ENCODE data around the gene ITGA7.

- TF ChIP-seq CTCF (IDR thresholded peaks at IDR 0.05; ENCODE audit: low read depth, low read length, poor library complexity, severe bottlenecking) (no peak), EZH2phosphoT487 (IDR thresholded peaks at IDR 0.05; ENCODE audit: borderline replicate concordance, low read length) (no peak)
Observed at GRCh38 chr12:55724940-55725309, 17.2 kb upstream of the ITGA7 start.
